Hepatocyte (in vitro differentiated cells): ENCODE measurements around the gene CSTPP1. TPM values are rescaled to one million over a fixed set of nuclear protein-coding genes. Genes with fewer than 3 reads are reported as not detected.
A peak's percentile ranks its signal among the peaks of the same experiment; 100 is the strongest.

Experiments used
- DNase-seq: peaks from one replicate; pipeline ENCODE4 v3.0.0-alpha.2; 2016; ENCODE audit warnings: low spot score
- H2AFZ ChIP-seq: fragments of 200-600 bp; sonication (generic); 2 replicates; pipeline ENCODE4 v1.6.0; 2016; ENCODE audit warnings: antibody characterized with exemption, mild to moderate bottlenecking
- H3K27ac ChIP-seq: fragments of 200-600 bp; sonication (generic); 2 replicates; pipeline ENCODE4 v1.5.1; 2016; ENCODE audit warnings: mild to moderate bottlenecking
- H3K27me3 ChIP-seq: fragments of 200-600 bp; sonication (generic); 2 replicates; pipeline ENCODE4 v1.6.1; 2016
- H3K36me3 ChIP-seq: fragments of 200-600 bp; sonication (generic); replicated peaks from 2 replicates; pipeline ENCODE4 v1.5.1; 2016; ENCODE audit warnings: low read depth; ENCODE audit not compliant: insufficient read depth
- H3K4me1 ChIP-seq: fragments of 200-600 bp; sonication (generic); 2 replicates; pipeline ENCODE4 v1.5.1; 2016; ENCODE audit warnings: mild to moderate bottlenecking, moderate library complexity; ENCODE audit not compliant: insufficient read depth
- H3K4me2 ChIP-seq: fragments of 200-600 bp; sonication (generic); 2 replicates; pipeline ENCODE4 v1.6.0; 2016
- H3K4me3 ChIP-seq: fragments of 200-600 bp; sonication (generic); 2 replicates; pipeline ENCODE4 v1.5.1; 2016; ENCODE audit warnings: mild to moderate bottlenecking
- H3K79me2 ChIP-seq: fragments of 200-600 bp; sonication (generic); 2 replicates; pipeline ENCODE4 v1.6.0; 2017; ENCODE audit warnings: mild to moderate bottlenecking
- H3K9me2 ChIP-seq: fragments of 200-600 bp; sonication (generic); replicated peaks from 2 replicates; pipeline ENCODE4 v1.6.0; 2017; ENCODE audit warnings: mild to moderate bottlenecking; ENCODE audit not compliant: insufficient read depth
- H3K9me3 ChIP-seq: fragments of 200-600 bp; sonication (generic); 2 replicates; pipeline ENCODE4 v1.5.1; 2016; ENCODE audit warnings: low read depth, mild to moderate bottlenecking
- H4K20me1 ChIP-seq: fragments of 200-600 bp; sonication (generic); 2 replicates; pipeline ENCODE4 v1.6.0; 2016; ENCODE audit warnings: mild to moderate bottlenecking; ENCODE audit not compliant: insufficient read depth, poor library complexity, severe bottlenecking
- EZH2 ChIP-seq: fragments of 200-600 bp; sonication (generic); IDR thresholded peaks from 2 replicates; pipeline ENCODE4 v1.6.1; 2016; ENCODE audit warnings: antibody characterized with exemption, mild to moderate bottlenecking, borderline replicate concordance
- EZH2phosphoT487 ChIP-seq: fragments of 200-600 bp; sonication (generic); IDR thresholded peaks from one replicate; pipeline ENCODE4 v1.6.1; 2018; ENCODE audit warnings: antibody characterized with exemption, mild to moderate bottlenecking, low read depth, moderate library complexity; ENCODE audit not compliant: unreplicated experiment, severe bottlenecking
- WGBS: methylation state at CpG from one replicate; pipeline ENCODE4 v1.1.6; 2016; ENCODE audit warnings: low lambda C conversion rate; ENCODE audit errors: missing lambda C conversion rate; 5-methylcytosine and 5-hydroxymethylcytosine counted together
- polyA plus RNA-seq: library from polyadenylated mRNA; unstranded; fragments of >200 nt; fragmentation: Nextera tagmentation; extraction: Ambion mirVana; gene quantifications from 2 replicates; pipeline ENCODE4 v1.2.1, GENCODE V29; 2016
- total RNA-seq: library from RNA; depleted of rRNA; stranded (reverse); fragments of >200 nt; gene quantifications from 2 replicates; pipeline ENCODE4 v1.2.3, GENCODE V29; 2014
- TF ChIP-seq, protein P1 (sequence below): fragments of 200-600 bp; sonication (generic); IDR thresholded peaks from 2 replicates; pipeline ENCODE4 v1.5.1; 2016; ENCODE audit warnings: antibody characterized with exemption, mild to moderate bottlenecking; ENCODE audit not compliant: poor library complexity

Gene CSTPP1
- total and polyA plus RNA-seq, 2 experiments from 2014 or later = 23.0 to 44.3 TPM

DNA sequence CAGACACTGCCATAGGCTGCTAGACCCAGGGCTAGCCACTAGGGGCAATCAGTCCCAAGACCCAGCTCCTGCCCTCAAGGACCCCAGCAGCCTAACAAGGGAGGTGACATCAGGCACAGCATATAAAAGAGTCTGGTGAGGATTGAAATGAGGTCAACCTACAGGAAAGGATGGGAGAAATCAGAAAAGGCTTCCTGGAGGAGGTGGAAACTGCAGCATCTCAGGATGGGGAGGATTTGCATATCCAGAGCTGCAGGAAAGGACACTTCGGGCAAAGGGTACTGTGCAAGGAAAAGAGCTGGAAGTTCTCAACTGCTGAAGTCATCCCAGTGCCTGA, 243.1 kb downstream of the CSTPP1 start:
- H2AFZ ChIP-seq = no peak overlapping the region
- TF ChIP-seq EZH2 (no peak), EZH2phosphoT487 (no peak)
- TF ChIP-seq, protein P1, sequence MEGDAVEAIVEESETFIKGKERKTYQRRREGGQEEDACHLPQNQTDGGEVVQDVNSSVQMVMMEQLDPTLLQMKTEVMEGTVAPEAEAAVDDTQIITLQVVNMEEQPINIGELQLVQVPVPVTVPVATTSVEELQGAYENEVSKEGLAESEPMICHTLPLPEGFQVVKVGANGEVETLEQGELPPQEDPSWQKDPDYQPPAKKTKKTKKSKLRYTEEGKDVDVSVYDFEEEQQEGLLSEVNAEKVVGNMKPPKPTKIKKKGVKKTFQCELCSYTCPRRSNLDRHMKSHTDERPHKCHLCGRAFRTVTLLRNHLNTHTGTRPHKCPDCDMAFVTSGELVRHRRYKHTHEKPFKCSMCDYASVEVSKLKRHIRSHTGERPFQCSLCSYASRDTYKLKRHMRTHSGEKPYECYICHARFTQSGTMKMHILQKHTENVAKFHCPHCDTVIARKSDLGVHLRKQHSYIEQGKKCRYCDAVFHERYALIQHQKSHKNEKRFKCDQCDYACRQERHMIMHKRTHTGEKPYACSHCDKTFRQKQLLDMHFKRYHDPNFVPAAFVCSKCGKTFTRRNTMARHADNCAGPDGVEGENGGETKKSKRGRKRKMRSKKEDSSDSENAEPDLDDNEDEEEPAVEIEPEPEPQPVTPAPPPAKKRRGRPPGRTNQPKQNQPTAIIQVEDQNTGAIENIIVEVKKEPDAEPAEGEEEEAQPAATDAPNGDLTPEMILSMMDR = peak; percentile 36
- peak; percentile 62 for DNase-seq
- peaks cover 6% of the 10 kb centered on the region for H4K20me1 ChIP-seq
- H3K9me3 ChIP-seq = no peaks in the 10 kb centered on the region
- H3K4me2 ChIP-seq = no peak overlapping the region
- no peak overlapping the region for H3K4me3 ChIP-seq
- H3K79me2 ChIP-seq = peaks cover 64% of the 10 kb centered on the region
- H3K9me2 ChIP-seq = no peaks in the 10 kb centered on the region
- H3K27me3 ChIP-seq = no peaks in the 10 kb centered on the region
- peaks cover 21% of the 10 kb centered on the region for H3K4me1 ChIP-seq
- H3K36me3 ChIP-seq = no peaks in the 10 kb centered on the region
- H3K27ac ChIP-seq = no peak overlapping the region
- 95% methylated on average over 1 of the region's 1 CpG for whole genome bisulfite sequencing

DNA sequence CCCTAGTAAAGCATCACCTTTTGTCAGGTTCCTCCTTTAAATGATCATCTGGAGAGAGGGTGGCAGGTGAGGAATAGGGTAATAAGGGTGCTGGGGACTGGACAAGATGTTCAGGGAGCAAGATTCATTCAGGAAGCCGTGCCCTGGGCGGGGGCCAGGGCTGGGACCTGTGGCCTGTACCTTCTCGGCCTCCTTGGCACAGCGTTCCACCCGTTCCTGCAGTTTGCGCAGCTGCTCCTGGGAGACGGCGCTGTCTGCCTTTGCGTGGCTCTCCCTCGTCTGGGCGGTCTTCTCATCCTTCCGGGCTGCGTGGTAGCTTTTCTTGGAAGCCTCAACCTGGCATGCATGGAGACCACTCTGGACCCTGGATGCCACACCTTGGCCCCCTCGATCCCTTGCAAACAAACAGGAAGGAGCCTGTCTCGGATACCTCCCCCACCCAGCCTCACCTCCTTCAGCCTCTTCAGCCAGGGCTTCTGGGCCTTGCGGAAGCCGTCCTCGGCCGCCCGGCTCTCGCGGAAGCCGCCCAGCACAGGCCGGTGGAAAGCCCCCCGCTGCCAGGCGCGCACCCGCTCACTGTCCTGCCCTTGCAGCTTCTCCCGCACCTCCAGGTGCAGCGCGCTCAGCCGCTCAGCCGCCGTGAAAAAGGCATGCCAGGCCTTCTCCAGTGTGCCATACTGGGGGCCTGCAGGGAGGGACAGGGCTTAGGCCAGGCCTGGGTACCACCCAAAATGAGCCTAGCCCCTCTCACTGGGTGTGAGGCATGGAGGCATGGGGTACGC, 243.6 kb downstream of the CSTPP1 start:
- H3K79me2 ChIP-seq = peaks cover 62% of the 10 kb centered on the region
- H3K9me3 ChIP-seq = no peaks in the 10 kb centered on the region
- H3K4me1 ChIP-seq = peaks cover 26% of the 10 kb centered on the region
- H3K36me3 ChIP-seq = no peaks in the 10 kb centered on the region
- H3K9me2 ChIP-seq = no peaks in the 10 kb centered on the region
- no peak overlapping the region for H3K4me2 ChIP-seq
- 97% methylated on average over 33 of the region's 35 CpGs for WGBS
- no peak overlapping the region for H3K27ac ChIP-seq
- no peak overlapping the region for H2AFZ ChIP-seq
- peaks cover 4% of the 10 kb centered on the region for H4K20me1 ChIP-seq
- DNase-seq = no peak
- TF ChIP-seq EZH2phosphoT487 (no peak), EZH2 (no peak)
- TF ChIP-seq, protein P1 = no peak
- no peaks in the 10 kb centered on the region for H3K27me3 ChIP-seq
- no peak overlapping the region for H3K4me3 ChIP-seq

GRCh38 chr11:47181271-47181670, 244.7 kb downstream of the CSTPP1 start:
- Histone ChIP-seq H3K9me3 (no peaks in the 10 kb centered on the region), H3K4me2 (no peak overlapping the region), H3K36me3 (no peaks in the 10 kb centered on the region), H3K27me3 (no peaks in the 10 kb centered on the region), H3K27ac (no peak overlapping the region), H4K20me1 (no peaks in the 10 kb centered on the region), H3K79me2 (peaks cover 58% of the 10 kb centered on the region), H3K4me3 (no peak overlapping the region), H3K9me2 (no peaks in the 10 kb centered on the region), H3K4me1 (peaks cover 23% of the 10 kb centered on the region), H2AFZ (no peak overlapping the region)
- no peak for DNase-seq
- TF ChIP-seq EZH2 = no peak
- TF ChIP-seq EZH2phosphoT487 = no peak
- TF ChIP-seq, protein P1 = no peak
- 88% methylated on average over 6 of the region's 6 CpGs for WGBS
